ENCODE measurements around the gene SNIP1. TPM values are rescaled to one million over a fixed set of nuclear protein-coding genes. Genes with fewer than 3 reads are reported as not detected.

The SNIP1 gene
- total RNA-seq, 1 experiment from 2014 or later = 15.1 TPM

GRCh38 chr1:37545019-37545418 lies 9.1 kb downstream of the SNIP1 start:
- Histone ChIP-seq H3T11ph (ENCODE audit: low read length) (no peak overlapping the region), H3K79me2 (ENCODE audit: insufficient read depth, low read length) (no peaks in the 10 kb centered on the region)
- H3K4me1 Mint-ChIP-seq = no peaks in the 10 kb centered on the region

More at GRCh38 chr1:37545019-37545418, 9.1 kb downstream of the SNIP1 start:
- Mint-ChIP-seq H3K27me3 (ENCODE audit: low read depth) (no peaks in the 10 kb centered on the region), H3K4me3 (no peak overlapping the region), H3K36me3 (ENCODE audit: insufficient read depth in 1 of 3, low read depth in 3 of 3) (peaks cover 25 to 56% (median 55%) of the 10 kb centered on the region in 3 experiments; a peak in 6 of 7 replicates), H3K9me3 (no peaks in the 10 kb centered on the region), H3K27ac (0 out of 7 replicates have a peak overlapping the region, but pooled peaks of 1 of the 3 experiments have one; percentile 57)
- no peak overlapping the region for H2BK15ac ChIP-seq (ENCODE audit: low read depth, low read length)
- no peak overlapping the region for H4K5ac ChIP-seq (ENCODE audit: insufficient read length, low read depth, low read length)
- H3K4ac ChIP-seq (ENCODE audit: low read depth, low read length) = no peak overlapping the region
- H2AFZ ChIP-seq (ENCODE audit: low read length) = no peak overlapping the region
- H4K20me1 ChIP-seq (ENCODE audit: control insufficient read depth, insufficient read depth, insufficient read length) = no peaks in the 10 kb centered on the region
- H2BK120ac ChIP-seq (ENCODE audit: low read depth, low read length, poor library complexity, severe bottlenecking) = no peak overlapping the region
- H3K27ac ChIP-seq (ENCODE audit: insufficient read length, low read depth, low read length) = no peak overlapping the region
- H3K27me3 ChIP-seq (ENCODE audit: insufficient read depth, low read length) = no peaks in the 10 kb centered on the region
- H2BK12ac ChIP-seq (ENCODE audit: insufficient read length, low read depth, low read length) = no peak overlapping the region
- no peak overlapping the region for H4K8ac ChIP-seq (replicated peaks; ENCODE audit: insufficient read length, low read depth, low read length)
- no peak overlapping the region for H2AK5ac ChIP-seq (ENCODE audit: insufficient read length, low read length)
- no peak overlapping the region for H3K4me2 ChIP-seq (ENCODE audit: insufficient read depth, insufficient read length, low read length)
- no peak overlapping the region for H4K91ac ChIP-seq (ENCODE audit: insufficient read length, low read depth, low read length)
- H2BK20ac ChIP-seq (ENCODE audit: low read depth, low read length, poor library complexity, severe bottlenecking) = no peak overlapping the region
- H3K79me1 ChIP-seq (ENCODE audit: insufficient read depth, low read depth, low read length, poor library complexity, severe bottlenecking) = no peaks in the 10 kb centered on the region
- no peak overlapping the region for H3K18ac ChIP-seq (ENCODE audit: insufficient read length, low read depth, low read length)
- no peaks in the 10 kb centered on the region for H3K9me3 ChIP-seq (ENCODE audit: control insufficient read depth, low read depth, low read length)
- no peak for TF ChIP-seq CTCF (conservative IDR thresholded peaks at IDR 0.05)
- H3K23me2 ChIP-seq (ENCODE audit: insufficient read length, low read depth, low read length, poor library complexity, severe bottlenecking) = no peaks in the 10 kb centered on the region
- no peak for DNase-seq
- H3K9ac ChIP-seq (ENCODE audit: extremely low read depth, insufficient read length, low read length) = no peak overlapping the region
- no peak overlapping the region for H3K14ac ChIP-seq (ENCODE audit: insufficient read depth, low read length)
- no peaks in the 10 kb centered on the region for H3K4me1 ChIP-seq (ENCODE audit: insufficient read depth, low read length)
- no CpG with 5 or more reads among the region's 5 CpGs for WGBS (ENCODE audit: extremely low coverage, insufficient read length, low lambda C conversion rate)
- H3K56ac ChIP-seq (ENCODE audit: insufficient read length, low read depth, low read length) = no peak overlapping the region
- H2BK5ac ChIP-seq (ENCODE audit: insufficient read length, low read length) = no peak overlapping the region
- no peak overlapping the region for H3K23ac ChIP-seq (ENCODE audit: insufficient read length, low read depth, low read length)

All from H9 (cell line).